ENCODE results near the gene OR7G1. TPM values are rescaled to one million over a fixed set of nuclear protein-coding genes. Genes with fewer than 3 reads are reported as not detected.

OR7G1 gene
- total and polyA plus RNA-seq, 2 of the 8 experiments (the other 6 are each of a cell fraction or from before 2014, with no cell fraction given), result not detected

DNA sequence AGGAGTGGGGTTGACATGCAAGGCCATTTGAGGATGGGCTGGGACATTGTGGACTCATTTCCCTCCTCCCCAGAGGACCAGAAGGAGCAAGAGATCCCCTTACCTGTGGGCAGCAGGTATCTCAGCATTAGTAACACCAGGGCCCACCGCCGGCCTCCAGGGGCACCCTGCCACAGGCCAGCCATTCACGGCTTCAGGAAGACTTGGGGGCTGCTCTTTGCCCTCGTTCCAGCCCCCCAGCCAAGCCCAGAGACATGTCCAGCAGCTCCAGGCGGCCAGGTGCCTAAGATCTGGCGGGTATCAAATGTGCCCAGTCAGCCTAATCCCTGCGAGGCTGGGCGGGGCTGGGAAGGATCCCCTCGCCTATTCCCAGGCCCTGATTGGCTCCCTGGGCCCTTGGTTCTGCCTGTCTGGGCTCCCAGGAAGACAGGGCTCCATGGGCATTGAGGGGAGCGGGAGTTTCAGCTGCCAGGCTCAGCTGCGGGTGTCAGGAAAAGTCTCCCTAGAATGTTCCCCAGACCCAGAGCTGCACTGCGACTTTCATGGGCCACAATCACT, 50.0 kb downstream of the OR7G1 start:
- no peak overlapping the region for H3K4me2 ChIP-seq (ENCODE audit: insufficient read depth in 1 of 2, low read depth in 2 of 2, low read length in 2 of 2)
- H3K23me2 ChIP-seq (ENCODE audit: low read depth, low read length), result no peaks in the 10 kb centered on the region
- no peaks in the 10 kb centered on the region for H3K79me2 ChIP-seq (ENCODE audit: control insufficient read depth in 1 of 2, insufficient read depth in 2 of 2, low read length in 2 of 2)
- 0 out of 2 replicates have a peak overlapping the region, but pooled peaks have one; percentile 1 for H2BK15ac ChIP-seq (ENCODE audit: low read length)
- POLR2A ChIA-PET (ENCODE audit: partially characterized antibody), result interaction anchor here (0.6 to 0.7 kb wide), 2 partner anchors 430 to 1747 kb away, joined by 3 read pairs; no protein-coding TSS in a partner anchor
- no peak overlapping the region for H3K14ac ChIP-seq (ENCODE audit: insufficient read length)
- H3K56ac ChIP-seq (replicated peaks; ENCODE audit: insufficient read length, low read depth, low read length), result no peak overlapping the region
- WGBS, 2 experiments (ENCODE audit: extremely low coverage in 1 of 2, insufficient coverage in 1 of 2, insufficient read length in 1 of 2, insufficient replicate concordance in 2 of 2, low coverage in 1 of 2, low lambda C conversion rate in 2 of 2, missing lambda C conversion rate in 1 of 2), result 73% methylated on average over 11 of the region's 12 CpGs; no CpG with 5 or more reads in 1 of the 2 experiments
- no peaks in the 10 kb centered on the region for H3K9me3 ChIP-seq (ENCODE audit: insufficient read depth in 2 of 2, low read depth in 1 of 2, low read length in 1 of 2)
- H3K27me3 ChIP-seq (replicated peaks in 1 of 4; ENCODE audit: control insufficient read depth in 3 of 4, extremely low read depth in 1 of 4, insufficient read depth in 3 of 4, low read length in 3 of 4), result no peaks in the 10 kb centered on the region
- H2BK120ac ChIP-seq (replicated peaks; ENCODE audit: low read depth, low read length), result peak overlapping the region; percentile 78
- peak in 1 of 2 experiments; percentile 60 for DNase-seq (ENCODE audit: low read depth in 1 of 2, low spot score in 2 of 2)
- no peak overlapping the region; the same call in 1 of the 2 replicates for H2AK5ac ChIP-seq (ENCODE audit: low read depth, low read length)
- H2BK5ac ChIP-seq (ENCODE audit: low read depth, low read length), result peak overlapping the region; percentile 71; the same call in 1 of the 2 replicates
- no peak for FAIRE-seq
- H2AFZ ChIP-seq (ENCODE audit: low read length), result peak overlapping the region; percentile 59; the same call in 1 of the 2 replicates
- CTCF ChIA-PET (ENCODE audit: partially characterized antibody), result interaction anchor here (1.1 kb wide), 1 partner anchor 15 kb away, joined by 3 read pairs; no protein-coding TSS in a partner anchor
- H4K91ac ChIP-seq (replicated peaks; ENCODE audit: insufficient read length, low read length), result peak overlapping the region; percentile 80
- no peak overlapping the region for H3K4me3 ChIP-seq (ENCODE audit: extremely low read depth in 1 of 4, insufficient read depth in 2 of 4, low read depth in 3 of 4, low read length in 4 of 4)
- no peak overlapping the region for H4K5ac ChIP-seq (ENCODE audit: insufficient read length, low read depth, low read length)
- H3K18ac ChIP-seq (ENCODE audit: extremely low read depth, low read length), result peak overlapping the region; percentile 83
- no peak overlapping the region for H3K9ac ChIP-seq (replicated peaks in 1 of 4; ENCODE audit: extremely low read depth in 1 of 4, low read depth in 3 of 4, low read length in 3 of 4)
- no peaks in the 10 kb centered on the region for H4K20me1 ChIP-seq (replicated peaks in 1 of 2; ENCODE audit: control insufficient read depth in 1 of 2, insufficient read depth in 2 of 2, low read length in 2 of 2)
- H3K36me3 ChIP-seq (ENCODE audit: control insufficient read depth in 2 of 4, insufficient read depth in 4 of 4, low read length in 3 of 4), result no peaks in the 10 kb centered on the region
- peak overlapping the region; percentile 1; the same call in 1 of the 2 replicates for H2BK20ac ChIP-seq (ENCODE audit: low read length)
- H2BK12ac ChIP-seq (ENCODE audit: low read depth, low read length), result peak overlapping the region; percentile 22; the same call in 1 of the 2 replicates
- H3K23ac ChIP-seq (ENCODE audit: insufficient read length), result no peak overlapping the region
- H3K4ac ChIP-seq (replicated peaks; ENCODE audit: insufficient read length, low read depth, low read length), result peak overlapping the region; percentile 94
- H3K4me1 ChIP-seq (replicated peaks in 1 of 4; ENCODE audit: control insufficient read depth in 3 of 4, insufficient read depth in 4 of 4, low read length in 3 of 4), result peaks cover 0 to 5% (median 3%) of the 10 kb centered on the region in 4 experiments; a peak in 4 of 7 replicates
- no peaks in the 10 kb centered on the region for H3K79me1 ChIP-seq (ENCODE audit: low read depth, low read length)
- no peak overlapping the region for H3K27ac ChIP-seq (ENCODE audit: low read depth, low read length)
- peak overlapping the region; percentile 54 for H4K8ac ChIP-seq (ENCODE audit: extremely low read depth, insufficient read depth, low read length)
- TF ChIP-seq SAP30 (IDR thresholded peaks at IDR 0.05; ENCODE audit: insufficient read depth, insufficient replicate concordance, low read length), result no peak
- TF ChIP-seq HDAC6 (IDR thresholded peaks at IDR 0.05; ENCODE audit: low read depth, low read length), result no peak
- no peak for TF ChIP-seq EP300 (IDR thresholded peaks at IDR 0.05; ENCODE audit: borderline replicate concordance in 1 of 2, low read depth in 2 of 2, low read length in 2 of 2)
- TF ChIP-seq, protein P1, sequence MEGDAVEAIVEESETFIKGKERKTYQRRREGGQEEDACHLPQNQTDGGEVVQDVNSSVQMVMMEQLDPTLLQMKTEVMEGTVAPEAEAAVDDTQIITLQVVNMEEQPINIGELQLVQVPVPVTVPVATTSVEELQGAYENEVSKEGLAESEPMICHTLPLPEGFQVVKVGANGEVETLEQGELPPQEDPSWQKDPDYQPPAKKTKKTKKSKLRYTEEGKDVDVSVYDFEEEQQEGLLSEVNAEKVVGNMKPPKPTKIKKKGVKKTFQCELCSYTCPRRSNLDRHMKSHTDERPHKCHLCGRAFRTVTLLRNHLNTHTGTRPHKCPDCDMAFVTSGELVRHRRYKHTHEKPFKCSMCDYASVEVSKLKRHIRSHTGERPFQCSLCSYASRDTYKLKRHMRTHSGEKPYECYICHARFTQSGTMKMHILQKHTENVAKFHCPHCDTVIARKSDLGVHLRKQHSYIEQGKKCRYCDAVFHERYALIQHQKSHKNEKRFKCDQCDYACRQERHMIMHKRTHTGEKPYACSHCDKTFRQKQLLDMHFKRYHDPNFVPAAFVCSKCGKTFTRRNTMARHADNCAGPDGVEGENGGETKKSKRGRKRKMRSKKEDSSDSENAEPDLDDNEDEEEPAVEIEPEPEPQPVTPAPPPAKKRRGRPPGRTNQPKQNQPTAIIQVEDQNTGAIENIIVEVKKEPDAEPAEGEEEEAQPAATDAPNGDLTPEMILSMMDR (IDR thresholded peaks at IDR 0.05; ENCODE audit: control extremely low read depth in 1 of 3, insufficient read depth in 1 of 3, low read depth in 1 of 3, low read length in 3 of 3), result no peak
- peak; percentile 49; the same call in 1 of the 2 replicates for TF ChIP-seq MAFK (IDR thresholded peaks at IDR 0.05; ENCODE audit: low read depth, low read length)

Data from H1 (cell line).